Gastroesophageal sphincter (tissue), 3 donors: ENCODE measurements around the gene ATF4.

Source experiments
- CTCF ChIP-seq, 4 experiments: fragments of 200-600 bp in 2 of 4; fragments of 450-650 bp in 2 of 4; sonication (generic) in 1 of 4; IDR thresholded peaks; one replicate each; pipeline ENCODE4 v1.5.1; 2017 to 2019; ENCODE audit warnings: antibody characterized with exemption in 4 of 4, mild to moderate bottlenecking in 2 of 4, moderate library complexity in 2 of 4
- EP300 ChIP-seq: sonication (generic); formaldehyde crosslinking; IDR thresholded peaks from one replicate; pipeline ENCODE4 v1.6.1; 2017; ENCODE audit warnings: antibody characterized with exemption, mild to moderate bottlenecking
- POLR2A ChIP-seq, 2 donors: fragments of 450-650 bp; IDR thresholded peaks; one replicate each; pipeline ENCODE4 v1.6.1; 2017; ENCODE audit warnings: antibody characterized with exemption in 2 of 2, mild to moderate bottlenecking in 2 of 2, moderate library complexity in 1 of 2
- POLR2AphosphoS5 ChIP-seq: sonication (generic); formaldehyde crosslinking; IDR thresholded peaks from one replicate; pipeline ENCODE4 v1.6.1; 2017; ENCODE audit warnings: antibody characterized with exemption

GRCh38 chr22:39492186-39492585, 28.2 kb upstream of the ATF4 start:
- TF ChIP-seq POLR2A (IDR thresholded peaks at IDR 0.05) (no peak), CTCF (IDR thresholded peaks at IDR 0.05) (no peak), POLR2AphosphoS5 (no peak), EP300 (no peak)
